Measurements from ENCODE around the gene RABGGTB. TPM values are rescaled to one million over a fixed set of nuclear protein-coding genes. Genes with fewer than 3 reads are reported as not detected.
"Not testable (repeated sequence)": the region's sequence is repeated elsewhere in the genome, so short reads cannot be mapped to it uniquely, and the experiment has no call there.

The RABGGTB gene
- total RNA-seq, 1 experiment from 2014 or later, result 88.6 TPM

DNA sequence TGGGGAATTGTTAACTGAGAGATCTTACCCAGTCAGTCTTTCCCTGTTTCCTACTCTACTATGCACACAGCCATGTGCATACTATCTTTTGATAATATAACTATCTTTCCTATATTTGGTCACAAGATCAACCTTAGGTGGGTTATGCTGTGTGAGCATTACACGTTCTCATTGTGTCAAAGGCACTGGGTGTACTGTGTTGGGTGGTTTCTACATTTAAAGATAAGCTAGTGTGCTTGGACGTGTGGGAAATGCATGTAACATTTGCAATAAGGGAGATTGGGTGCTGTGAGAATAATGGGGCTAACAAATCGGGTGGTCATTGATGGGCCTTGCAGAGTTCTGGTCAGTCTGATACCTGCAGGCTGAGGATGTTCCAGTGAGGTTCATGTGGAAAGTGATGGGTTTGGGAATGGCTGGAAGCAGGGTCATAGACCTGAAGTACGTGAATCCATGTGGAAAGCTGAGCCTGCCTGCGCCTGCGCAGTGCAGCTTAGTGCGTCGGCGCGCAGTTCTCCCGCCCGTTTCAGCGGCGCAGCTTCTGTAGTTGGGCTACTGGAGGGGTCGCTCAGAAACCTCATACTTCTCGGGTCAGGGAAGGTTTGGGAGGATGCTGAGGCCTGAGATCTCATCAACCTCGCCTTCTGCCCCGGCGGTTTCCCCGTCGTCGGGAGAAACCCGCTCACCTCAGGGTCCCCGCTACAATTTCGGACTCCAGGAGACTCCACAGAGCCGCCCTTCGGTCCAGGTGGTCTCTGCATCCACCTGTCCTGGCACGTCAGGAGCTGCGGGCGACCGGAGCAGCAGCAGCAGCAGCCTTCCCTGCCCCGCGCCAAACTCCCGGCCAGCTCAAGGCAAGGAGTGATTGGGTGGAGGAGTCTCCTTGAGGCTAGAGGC lies 10.6 kb downstream of the RABGGTB start, which contains the start of gene MSH4:
Gene MSH4, plus strand, starts transcription at position 507 of the 897 bp plus-strand sequence. Its CDS starts 104 bp downstream, at position 611.
- BruUV-seq (replicated peaks), result no TSS peak
- peak in 1 of 2 experiments; percentile 35 for DNase-seq
- POLR2A ChIA-PET, result interaction anchor here (0.5 kb wide), 1 partner anchor 26 kb away, joined by 3 read pairs; no protein-coding TSS in a partner anchor
- Histone ChIP-seq H3K4me1 (no peaks in the 10 kb centered on the region), H3K27me3 (replicated peaks; ENCODE audit: control insufficient read depth, insufficient read depth, low read length) (no peaks in the 10 kb centered on the region), H3K9me3 (no peaks in the 10 kb centered on the region), H3K36me3 (ENCODE audit: control insufficient read depth, insufficient read depth, low read length) (no peaks in the 10 kb centered on the region), H3K4me3 (ENCODE audit: low read depth, low read length) (no peak within 1 kb of the TSS)
- Mint-ChIP-seq H3K4me1 (ENCODE audit: low read depth, unreplicated experiment) (no peaks in the 10 kb centered on the region), H3K9me3 (ENCODE audit: unreplicated experiment) (no peaks in the 10 kb centered on the region), H3K4me3 (ENCODE audit: unreplicated experiment) (peak within 1 kb of the TSS; percentile 49), H3K27ac (ENCODE audit: unreplicated experiment) (peak within 1 kb of the TSS; percentile 80), H3K27me3 (ENCODE audit: insufficient read depth, unreplicated experiment) (no peaks in the 10 kb centered on the region), H3K36me3 (ENCODE audit: insufficient read depth, unreplicated experiment) (peaks cover 74% of the 10 kb centered on the region)
- TF ChIP-seq, protein P1, sequence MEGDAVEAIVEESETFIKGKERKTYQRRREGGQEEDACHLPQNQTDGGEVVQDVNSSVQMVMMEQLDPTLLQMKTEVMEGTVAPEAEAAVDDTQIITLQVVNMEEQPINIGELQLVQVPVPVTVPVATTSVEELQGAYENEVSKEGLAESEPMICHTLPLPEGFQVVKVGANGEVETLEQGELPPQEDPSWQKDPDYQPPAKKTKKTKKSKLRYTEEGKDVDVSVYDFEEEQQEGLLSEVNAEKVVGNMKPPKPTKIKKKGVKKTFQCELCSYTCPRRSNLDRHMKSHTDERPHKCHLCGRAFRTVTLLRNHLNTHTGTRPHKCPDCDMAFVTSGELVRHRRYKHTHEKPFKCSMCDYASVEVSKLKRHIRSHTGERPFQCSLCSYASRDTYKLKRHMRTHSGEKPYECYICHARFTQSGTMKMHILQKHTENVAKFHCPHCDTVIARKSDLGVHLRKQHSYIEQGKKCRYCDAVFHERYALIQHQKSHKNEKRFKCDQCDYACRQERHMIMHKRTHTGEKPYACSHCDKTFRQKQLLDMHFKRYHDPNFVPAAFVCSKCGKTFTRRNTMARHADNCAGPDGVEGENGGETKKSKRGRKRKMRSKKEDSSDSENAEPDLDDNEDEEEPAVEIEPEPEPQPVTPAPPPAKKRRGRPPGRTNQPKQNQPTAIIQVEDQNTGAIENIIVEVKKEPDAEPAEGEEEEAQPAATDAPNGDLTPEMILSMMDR (IDR thresholded peaks at IDR 0.05; ENCODE audit: insufficient read depth in 1 of 2, low read depth in 1 of 2, low read length in 1 of 2, severe bottlenecking in 1 of 2, unreplicated experiment in 1 of 2), result no peak
- CTCF ChIA-PET, result no interaction called here
- intact Hi-C loops (cut with micrococcal nuclease; ENCODE audit: unreplicated experiment), result loop anchor here (10.0 kb wide), 1 partner anchor 562 kb away; no protein-coding TSS in a partner anchor

GRCh38 chr1:75797273-75797588 lies 11.2 kb downstream of the RABGGTB start:
- Histone ChIP-seq H3K27me3 (replicated peaks; ENCODE audit: control insufficient read depth, insufficient read depth, low read length) (no peaks in the 10 kb centered on the region), H3K36me3 (ENCODE audit: control insufficient read depth, insufficient read depth, low read length) (no peaks in the 10 kb centered on the region), H3K9me3 (no peaks in the 10 kb centered on the region), H3K4me1 (no peaks in the 10 kb centered on the region), H3K4me3 (ENCODE audit: low read depth, low read length) (no peak overlapping the region)
- no peaks in the 10 kb centered on the region for H3K9me3 Mint-ChIP-seq (ENCODE audit: unreplicated experiment)
- peaks cover 68% of the 10 kb centered on the region for H3K36me3 Mint-ChIP-seq (ENCODE audit: insufficient read depth, unreplicated experiment)
- TF ChIP-seq, protein P1 (IDR thresholded peaks at IDR 0.05; ENCODE audit: insufficient read depth in 1 of 2, low read depth in 1 of 2, low read length in 1 of 2, severe bottlenecking in 1 of 2, unreplicated experiment in 1 of 2), result no peak
- no peaks in the 10 kb centered on the region for H3K27me3 Mint-ChIP-seq (ENCODE audit: insufficient read depth, unreplicated experiment)
- no peak overlapping the region for H3K4me3 Mint-ChIP-seq (ENCODE audit: unreplicated experiment)
- intact Hi-C loops (cut with micrococcal nuclease; ENCODE audit: unreplicated experiment), result loop anchor here (10.0 kb wide), 1 partner anchor 562 kb away; no protein-coding TSS in a partner anchor
- no peaks in the 10 kb centered on the region for H3K4me1 Mint-ChIP-seq (ENCODE audit: low read depth, unreplicated experiment)
- peak overlapping the region; percentile 80 for H3K27ac Mint-ChIP-seq (ENCODE audit: unreplicated experiment)
- ChIA-PET CTCF (no interaction called here), POLR2A (no interaction called here)
- BruUV-seq (replicated peaks), result no TSS peak
- no peak for DNase-seq

GRCh38 chr1:75797606-75798216 lies 11.7 kb downstream of the RABGGTB start:
- DNase-seq, result no peak
- Histone ChIP-seq H3K4me3 (ENCODE audit: low read depth, low read length) (no peak overlapping the region), H3K9me3 (no peaks in the 10 kb centered on the region), H3K36me3 (ENCODE audit: control insufficient read depth, insufficient read depth, low read length) (no peaks in the 10 kb centered on the region), H3K4me1 (no peaks in the 10 kb centered on the region), H3K27me3 (replicated peaks; ENCODE audit: control insufficient read depth, insufficient read depth, low read length) (no peaks in the 10 kb centered on the region)
- TF ChIP-seq, protein P1 (IDR thresholded peaks at IDR 0.05; ENCODE audit: insufficient read depth in 1 of 2, low read depth in 1 of 2, low read length in 1 of 2, severe bottlenecking in 1 of 2, unreplicated experiment in 1 of 2), result no peak
- no TSS peak for BruUV-seq (replicated peaks)
- POLR2A ChIA-PET, result interaction anchor here (0.7 kb wide), 1 partner anchor 102 kb away, joined by 4 read pairs; no protein-coding TSS in a partner anchor
- CTCF ChIA-PET, result no interaction called here
- no peaks in the 10 kb centered on the region for H3K27me3 Mint-ChIP-seq (ENCODE audit: insufficient read depth, unreplicated experiment)
- no peaks in the 10 kb centered on the region for H3K4me1 Mint-ChIP-seq (ENCODE audit: low read depth, unreplicated experiment)
- H3K4me3 Mint-ChIP-seq (ENCODE audit: unreplicated experiment), result no peak overlapping the region
- H3K27ac Mint-ChIP-seq (ENCODE audit: unreplicated experiment), result no peak overlapping the region
- intact Hi-C loops (cut with micrococcal nuclease; ENCODE audit: unreplicated experiment), result loop anchor here (10.0 kb wide), 1 partner anchor 563 kb away; no protein-coding TSS in a partner anchor
- H3K36me3 Mint-ChIP-seq (ENCODE audit: insufficient read depth, unreplicated experiment), result peaks cover 64% of the 10 kb centered on the region
- H3K9me3 Mint-ChIP-seq (ENCODE audit: unreplicated experiment), result no peaks in the 10 kb centered on the region

- H3K4me3 Mint-ChIP-seq (ENCODE audit: unreplicated experiment); H3K4me3 ChIP-seq (ENCODE audit: low read depth, low read length); BruUV-seq (replicated peaks); H3K4me1 Mint-ChIP-seq (ENCODE audit: low read depth, unreplicated experiment); H3K4me1 ChIP-seq; H3K9me3 Mint-ChIP-seq (ENCODE audit: unreplicated experiment); CTCF ChIA-PET; H3K27ac Mint-ChIP-seq (ENCODE audit: unreplicated experiment); H3K36me3 ChIP-seq (ENCODE audit: control insufficient read depth, insufficient read depth, low read length); DNase-seq; POLR2A ChIA-PET; H3K9me3 ChIP-seq; H3K27me3 ChIP-seq (replicated peaks; ENCODE audit: control insufficient read depth, insufficient read depth, low read length); H3K27me3 Mint-ChIP-seq (ENCODE audit: insufficient read depth, unreplicated experiment); intact Hi-C loops (cut with micrococcal nuclease; ENCODE audit: unreplicated experiment): not testable (repeated sequence)
- H3K36me3 Mint-ChIP-seq (ENCODE audit: insufficient read depth, unreplicated experiment), result peaks cover 26% of the 10 kb centered on the region
Observed at GRCh38 chr1:75801480-75801879, 15.4 kb downstream of the RABGGTB start.

Data from Caco-2 (cell line).